ENCODE data around the gene SLC25A52.

DNA sequence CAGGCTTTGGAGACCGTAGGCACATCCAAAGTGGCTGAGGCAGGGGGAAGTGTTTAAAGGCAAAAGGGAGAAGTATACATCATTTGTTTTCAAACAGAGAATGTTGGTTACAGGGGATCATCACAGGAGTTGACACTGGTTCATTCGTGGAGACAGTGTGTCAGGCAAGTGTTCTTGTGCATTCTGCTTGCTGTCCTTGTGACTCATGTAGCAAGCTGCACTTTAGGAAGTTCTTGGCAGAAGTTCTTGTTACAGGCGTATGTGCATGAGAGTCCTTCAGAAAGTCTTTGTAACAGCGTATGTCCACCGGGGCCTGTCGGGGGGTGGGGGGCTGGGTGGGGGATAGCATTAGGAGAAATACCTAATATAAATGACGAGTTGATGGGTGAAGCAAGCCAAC is 39.8 kb downstream of the SLC25A52 start:
- TF ChIP-seq, protein P1, sequence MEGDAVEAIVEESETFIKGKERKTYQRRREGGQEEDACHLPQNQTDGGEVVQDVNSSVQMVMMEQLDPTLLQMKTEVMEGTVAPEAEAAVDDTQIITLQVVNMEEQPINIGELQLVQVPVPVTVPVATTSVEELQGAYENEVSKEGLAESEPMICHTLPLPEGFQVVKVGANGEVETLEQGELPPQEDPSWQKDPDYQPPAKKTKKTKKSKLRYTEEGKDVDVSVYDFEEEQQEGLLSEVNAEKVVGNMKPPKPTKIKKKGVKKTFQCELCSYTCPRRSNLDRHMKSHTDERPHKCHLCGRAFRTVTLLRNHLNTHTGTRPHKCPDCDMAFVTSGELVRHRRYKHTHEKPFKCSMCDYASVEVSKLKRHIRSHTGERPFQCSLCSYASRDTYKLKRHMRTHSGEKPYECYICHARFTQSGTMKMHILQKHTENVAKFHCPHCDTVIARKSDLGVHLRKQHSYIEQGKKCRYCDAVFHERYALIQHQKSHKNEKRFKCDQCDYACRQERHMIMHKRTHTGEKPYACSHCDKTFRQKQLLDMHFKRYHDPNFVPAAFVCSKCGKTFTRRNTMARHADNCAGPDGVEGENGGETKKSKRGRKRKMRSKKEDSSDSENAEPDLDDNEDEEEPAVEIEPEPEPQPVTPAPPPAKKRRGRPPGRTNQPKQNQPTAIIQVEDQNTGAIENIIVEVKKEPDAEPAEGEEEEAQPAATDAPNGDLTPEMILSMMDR (IDR thresholded peaks at IDR 0.05; ENCODE audit: low read depth, low read length, poor library complexity, severe bottlenecking) = no peak
- no peak for TF ChIP-seq EZH2phosphoT487 (IDR thresholded peaks at IDR 0.05; ENCODE audit: borderline replicate concordance, low read length)

Data from DOHH2 (cell line).